HEK293 (cell line): ENCODE results near the gene UBE2D3.

Experiments used
- CTCF ChIA-PET: fragments of 350-600 bp; formaldehyde crosslinking; extraction: SDS; loops from one replicate; lab custom pipeline; 2021; ENCODE audit warnings: antibody characterized with exemption; lab: Yijun Ruan, JAX
- POLR2A ChIA-PET: fragments of 300-600 bp; formaldehyde crosslinking; extraction: SDS; loops from one replicate; lab custom pipeline; 2020; ENCODE audit warnings: antibody characterized with exemption, inconsistent platforms; lab: Yijun Ruan, JAX
- H3K27ac ChIP-seq: fragments of 200-500 bp; sonication (Bioruptor generic); 2 replicates; pipeline ENCODE4 v1.5.1; 2014; ENCODE audit warnings: low read depth, low read length, control low read depth, inconsistent platforms; ENCODE audit errors: extremely low read depth
- H3K36me3 ChIP-seq, 2 experiments: fragments of 200-500 bp in 1 of 2; sonication (Bioruptor generic) in 1 of 2; 1 replicate in 1 of 2; 2 replicates in 1 of 2; pipeline ENCODE4 v1.5.1; 2014 to 2017; ENCODE audit warnings: inconsistent platforms in 2 of 2, low read length in 2 of 2; ENCODE audit not compliant: control insufficient read depth in 2 of 2, insufficient read depth in 1 of 2
- H3K4me1 ChIP-seq: fragments of 200-500 bp; sonication (Bioruptor generic); 2 replicates; pipeline ENCODE4 v1.5.1; 2014; ENCODE audit warnings: mild to moderate bottlenecking, low read length, inconsistent platforms; ENCODE audit not compliant: control insufficient read depth, insufficient read depth
- H3K4me3 ChIP-seq: 2 replicates; pipeline ENCODE4 v1.5.1; 2011; ENCODE audit warnings: low read depth, mild to moderate bottlenecking, control low read depth, low read length, moderate library complexity
- H3K9me3 ChIP-seq: fragments of 200-500 bp; sonication (Bioruptor generic); 2 replicates; pipeline ENCODE4 v1.5.1; 2014; ENCODE audit warnings: low read depth, low read length, inconsistent platforms; ENCODE audit not compliant: control insufficient read depth, insufficient read depth
- BCL11A ChIP-seq: fragments of 450-650 bp; formaldehyde crosslinking; IDR thresholded peaks from 2 replicates; pipeline ENCODE4 v1.5.1; 2016; ENCODE audit warnings: low read depth, missing biosample characterization, missing genetic modification characterization
- EGR2 ChIP-seq: fragments of 450-650 bp; formaldehyde crosslinking; IDR thresholded peaks from 2 replicates; pipeline ENCODE4 v1.5.1; 2016; ENCODE audit warnings: low read depth, missing biosample characterization, missing genetic modification characterization
- HOXA7 ChIP-seq: sonication (generic); formaldehyde crosslinking; IDR thresholded peaks from 2 replicates; pipeline ENCODE4 v1.8.1; 2022; ENCODE audit warnings: missing genetic modification reagents, borderline replicate concordance
- MYNN ChIP-seq: fragments of 450-650 bp; formaldehyde crosslinking; IDR thresholded peaks from 2 replicates; pipeline ENCODE4 v1.5.1; 2016; ENCODE audit warnings: missing biosample characterization, missing genetic modification characterization, borderline replicate concordance
- ZFHX2 ChIP-seq: fragments of 450-650 bp; formaldehyde crosslinking; conservative IDR thresholded peaks from 2 replicates; pipeline ENCODE4 v1.5.1; 2016; ENCODE audit warnings: missing biosample characterization, missing genetic modification characterization
- ZNF112 ChIP-seq: fragments of 450-650 bp; formaldehyde crosslinking; IDR thresholded peaks from 2 replicates; pipeline ENCODE4 v1.5.0; 2017; ENCODE audit warnings: missing biosample characterization, missing genetic modification characterization
- ZNF140 ChIP-seq: fragments of 450-650 bp; formaldehyde crosslinking; IDR thresholded peaks from 2 replicates; pipeline ENCODE4 v1.5.1; 2016; ENCODE audit warnings: missing biosample characterization, missing genetic modification characterization
- ZNF223 ChIP-seq: fragments of 450-650 bp; formaldehyde crosslinking; IDR thresholded peaks from 2 replicates; pipeline ENCODE4 v1.5.1; 2016; ENCODE audit warnings: missing biosample characterization, missing genetic modification characterization
- ZNF341 ChIP-seq: fragments of 450-650 bp; formaldehyde crosslinking; IDR thresholded peaks from 2 replicates; pipeline ENCODE4; 2016; ENCODE audit warnings: low read depth, missing biosample characterization, missing genetic modification characterization
- ZNF768 ChIP-seq: fragments of 450-650 bp; formaldehyde crosslinking; IDR thresholded peaks from 2 replicates; pipeline ENCODE4 v1.5.1; 2018; ENCODE audit warnings: missing biosample characterization, mild to moderate bottlenecking, missing genetic modification characterization
- ZNF791 ChIP-seq: fragments of 450-650 bp; formaldehyde crosslinking; IDR thresholded peaks from 2 replicates; pipeline ENCODE4 v1.5.1; 2016; ENCODE audit warnings: missing biosample characterization, missing genetic modification characterization
- TF ChIP-seq, protein P1 (sequence below): fragments of 450-650 bp; formaldehyde crosslinking; conservative IDR thresholded peaks from 2 replicates; pipeline ENCODE4 v1.5.1; 2016; ENCODE audit warnings: low read depth, missing biosample characterization, missing genetic modification characterization
- TF ChIP-seq, protein P2 (sequence below): fragments of 450-650 bp; formaldehyde crosslinking; IDR thresholded peaks from 2 replicates; pipeline ENCODE4 v1.5.1; 2017; ENCODE audit warnings: missing biosample characterization, missing genetic modification characterization
- TF ChIP-seq, protein P3 (sequence below): sonication (generic); formaldehyde crosslinking; IDR thresholded peaks from 2 replicates; pipeline ENCODE4 v1.8.1; 2022; ENCODE audit warnings: mild to moderate bottlenecking, moderate library complexity, missing genetic modification reagents
- TF ChIP-seq, protein P4 (sequence below): fragments of 450-650 bp; formaldehyde crosslinking; IDR thresholded peaks from 2 replicates; pipeline ENCODE4 v1.5.1; 2016; ENCODE audit warnings: missing biosample characterization, missing genetic modification characterization
- TF ChIP-seq, protein P5 (sequence below): IDR thresholded peaks from 2 replicates; pipeline ENCODE4 v1.6.1; 2011; ENCODE audit warnings: mild to moderate bottlenecking, low read depth, low read length, borderline replicate concordance
- TF ChIP-seq, protein P6 (sequence below): fragments of 450-650 bp; formaldehyde crosslinking; IDR thresholded peaks from 2 replicates; pipeline ENCODE4 v1.5.1; 2016; ENCODE audit warnings: missing biosample characterization, missing genetic modification characterization, low read depth

The UBE2D3 gene

DNA sequence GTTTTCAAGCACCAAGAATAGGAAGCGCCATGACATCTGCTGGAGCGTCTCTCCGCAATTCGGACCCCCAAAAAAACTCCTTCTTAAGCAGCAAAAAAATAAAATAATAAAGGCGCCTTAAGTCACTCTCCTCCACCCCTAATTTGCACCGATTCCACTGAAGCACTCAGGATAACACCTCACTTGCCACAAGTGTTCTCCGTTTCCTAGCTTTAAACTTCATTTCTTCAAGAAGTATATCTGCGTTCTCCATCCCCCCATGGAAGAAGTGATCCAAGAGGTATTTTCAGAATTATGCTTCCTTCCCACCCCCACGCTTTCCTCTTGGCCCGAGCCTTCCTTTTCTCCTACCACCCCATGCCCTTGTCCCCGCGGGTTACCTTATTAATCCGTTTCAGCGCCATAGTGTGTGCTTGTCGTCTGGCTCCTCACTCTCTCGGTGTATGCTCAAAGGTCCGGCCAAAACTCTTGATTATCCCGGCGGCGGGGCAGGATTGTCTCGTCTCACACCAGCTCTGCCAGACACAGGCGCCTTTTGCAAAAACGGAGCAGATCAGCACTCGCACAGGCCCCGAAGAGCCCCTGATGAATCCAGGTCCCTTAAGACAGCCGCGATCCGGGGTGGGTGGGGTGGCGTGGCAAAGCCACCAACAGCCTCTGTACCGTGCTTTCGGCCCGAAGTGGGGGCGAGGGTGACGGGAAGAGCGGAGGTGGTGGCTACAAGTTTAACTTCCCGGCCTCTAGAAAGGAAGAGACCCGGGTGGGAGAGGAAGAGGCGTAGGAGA, 1.1 kb downstream of the UBE2D3 start:
- TF ChIP-seq EGR2 (peak; percentile 84), ZNF341 (tag by site-specific recombination) (peak; percentile 98), ZNF140 (no peak), ZNF223 (no peak), ZFHX2 (tag by site-specific recombination) (peak; percentile 67)
- TF ChIP-seq, protein P1, sequence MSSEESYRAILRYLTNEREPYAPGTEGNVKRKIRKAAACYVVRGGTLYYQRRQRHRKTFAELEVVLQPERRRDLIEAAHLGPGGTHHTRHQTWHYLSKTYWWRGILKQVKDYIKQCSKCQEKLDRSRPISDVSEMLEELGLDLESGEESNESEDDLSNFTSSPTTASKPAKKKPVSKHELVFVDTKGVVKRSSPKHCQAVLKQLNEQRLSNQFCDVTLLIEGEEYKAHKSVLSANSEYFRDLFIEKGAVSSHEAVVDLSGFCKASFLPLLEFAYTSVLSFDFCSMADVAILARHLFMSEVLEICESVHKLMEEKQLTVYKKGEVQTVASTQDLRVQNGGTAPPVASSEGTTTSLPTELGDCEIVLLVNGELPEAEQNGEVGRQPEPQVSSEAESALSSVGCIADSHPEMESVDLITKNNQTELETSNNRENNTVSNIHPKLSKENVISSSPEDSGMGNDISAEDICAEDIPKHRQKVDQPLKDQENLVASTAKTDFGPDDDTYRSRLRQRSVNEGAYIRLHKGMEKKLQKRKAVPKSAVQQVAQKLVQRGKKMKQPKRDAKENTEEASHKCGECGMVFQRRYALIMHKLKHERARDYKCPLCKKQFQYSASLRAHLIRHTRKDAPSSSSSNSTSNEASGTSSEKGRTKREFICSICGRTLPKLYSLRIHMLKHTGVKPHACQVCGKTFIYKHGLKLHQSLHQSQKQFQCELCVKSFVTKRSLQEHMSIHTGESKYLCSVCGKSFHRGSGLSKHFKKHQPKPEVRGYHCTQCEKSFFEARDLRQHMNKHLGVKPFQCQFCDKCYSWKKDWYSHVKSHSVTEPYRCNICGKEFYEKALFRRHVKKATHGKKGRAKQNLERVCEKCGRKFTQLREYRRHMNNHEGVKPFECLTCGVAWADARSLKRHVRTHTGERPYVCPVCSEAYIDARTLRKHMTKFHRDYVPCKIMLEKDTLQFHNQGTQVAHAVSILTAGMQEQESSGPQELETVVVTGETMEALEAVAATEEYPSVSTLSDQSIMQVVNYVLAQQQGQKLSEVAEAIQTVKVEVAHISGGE (tag by site-specific recombination) = peak; percentile 82; the same call in 1 of the 2 replicates
- TF ChIP-seq, all 188 proteins: peak for 4
- peaks cover 0 to 42% of the 10 kb centered on the region in 2 experiments; a peak in 1 of 3 replicates for H3K36me3 ChIP-seq
- no peaks in the 10 kb centered on the region for H3K9me3 ChIP-seq
- peak overlapping the region; percentile 97 for H3K27ac ChIP-seq
- H3K4me3 ChIP-seq = peak overlapping the region; percentile 94
- CTCF ChIA-PET = interaction anchor here (0.7 kb wide), 1 partner anchor 202 kb away, joined by 3 read pairs; no protein-coding TSS in a partner anchor
- no peaks in the 10 kb centered on the region; the same call in 1 of the 2 replicates for H3K4me1 ChIP-seq
- POLR2A ChIA-PET = interaction anchor here (1.1 to 2.2 kb wide), 5 partner anchors 10 to 206 kb away, joined by 3 to 61 read pairs (median 7); partner anchors contain the start of gene CISD2

DNA sequence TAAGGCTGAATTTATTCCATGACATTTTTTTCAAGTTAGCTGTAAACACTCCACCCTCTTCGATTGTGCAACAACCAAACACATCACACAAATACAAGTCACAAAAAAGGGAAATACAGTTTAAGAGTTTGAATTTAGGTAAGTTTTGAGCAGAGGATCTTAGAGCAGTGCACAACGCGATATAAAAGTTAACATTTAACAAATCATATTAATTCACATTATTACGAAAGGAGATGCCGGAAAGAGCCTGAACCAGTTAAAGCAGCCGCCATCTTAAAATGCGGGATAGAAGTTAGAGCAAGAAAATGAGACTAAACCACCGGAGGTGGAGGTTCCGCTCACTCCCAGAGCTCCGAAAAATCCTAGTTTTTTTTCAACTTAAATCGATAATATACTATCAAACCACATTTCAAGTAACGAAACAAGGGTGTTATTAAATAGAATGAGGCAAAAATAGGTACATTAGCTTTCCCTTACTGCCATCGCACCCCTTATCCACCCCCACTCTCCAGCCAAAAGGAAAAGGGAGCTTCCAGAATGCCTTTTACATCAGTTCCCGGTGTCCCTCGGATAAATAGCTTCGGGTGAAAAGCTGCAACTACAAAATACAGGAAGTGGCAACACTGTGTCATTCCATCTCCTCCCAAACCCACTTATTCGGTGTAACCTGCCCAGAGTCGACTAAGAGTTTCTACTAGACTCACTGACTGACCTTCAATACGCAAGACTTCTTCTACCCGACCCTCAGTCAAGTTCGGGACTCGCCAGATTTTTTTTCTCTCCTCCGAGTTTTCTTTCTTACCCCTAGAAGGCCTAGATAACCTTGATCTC, 1.9 kb downstream of the UBE2D3 start:
- Histone ChIP-seq H3K4me3 (peak overlapping the region; percentile 94), H3K9me3 (no peaks in the 10 kb centered on the region), H3K4me1 (peaks cover 5% of the 10 kb centered on the region), H3K36me3 (peaks cover 0 to 42% of the 10 kb centered on the region in 2 experiments; a peak in 1 of 3 replicates), H3K27ac (peak overlapping the region; percentile 97)
- ChIA-PET POLR2A (interaction anchor here (1.1 to 1.3 kb wide), 2 partner anchors 10 to 44 kb away, joined by 3 to 5 read pairs; partner anchors contain the start of gene CISD2), CTCF (no interaction called here)
- TF ChIP-seq ZNF768 (tag by site-specific recombination) (no peak), ZFHX2 (tag by site-specific recombination) (no peak), MYNN (no peak), BCL11A (no peak), ZNF791 (tag by site-specific recombination) (no peak), ZNF112 (tag by site-specific recombination) (no peak), HOXA7 (CRISPR knock-in tag) (no peak)
- TF ChIP-seq, protein P2, sequence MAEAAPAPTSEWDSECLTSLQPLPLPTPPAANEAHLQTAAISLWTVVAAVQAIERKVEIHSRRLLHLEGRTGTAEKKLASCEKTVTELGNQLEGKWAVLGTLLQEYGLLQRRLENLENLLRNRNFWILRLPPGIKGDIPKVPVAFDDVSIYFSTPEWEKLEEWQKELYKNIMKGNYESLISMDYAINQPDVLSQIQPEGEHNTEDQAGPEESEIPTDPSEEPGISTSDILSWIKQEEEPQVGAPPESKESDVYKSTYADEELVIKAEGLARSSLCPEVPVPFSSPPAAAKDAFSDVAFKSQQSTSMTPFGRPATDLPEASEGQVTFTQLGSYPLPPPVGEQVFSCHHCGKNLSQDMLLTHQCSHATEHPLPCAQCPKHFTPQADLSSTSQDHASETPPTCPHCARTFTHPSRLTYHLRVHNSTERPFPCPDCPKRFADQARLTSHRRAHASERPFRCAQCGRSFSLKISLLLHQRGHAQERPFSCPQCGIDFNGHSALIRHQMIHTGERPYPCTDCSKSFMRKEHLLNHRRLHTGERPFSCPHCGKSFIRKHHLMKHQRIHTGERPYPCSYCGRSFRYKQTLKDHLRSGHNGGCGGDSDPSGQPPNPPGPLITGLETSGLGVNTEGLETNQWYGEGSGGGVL = no peak
- TF ChIP-seq, protein P3, sequence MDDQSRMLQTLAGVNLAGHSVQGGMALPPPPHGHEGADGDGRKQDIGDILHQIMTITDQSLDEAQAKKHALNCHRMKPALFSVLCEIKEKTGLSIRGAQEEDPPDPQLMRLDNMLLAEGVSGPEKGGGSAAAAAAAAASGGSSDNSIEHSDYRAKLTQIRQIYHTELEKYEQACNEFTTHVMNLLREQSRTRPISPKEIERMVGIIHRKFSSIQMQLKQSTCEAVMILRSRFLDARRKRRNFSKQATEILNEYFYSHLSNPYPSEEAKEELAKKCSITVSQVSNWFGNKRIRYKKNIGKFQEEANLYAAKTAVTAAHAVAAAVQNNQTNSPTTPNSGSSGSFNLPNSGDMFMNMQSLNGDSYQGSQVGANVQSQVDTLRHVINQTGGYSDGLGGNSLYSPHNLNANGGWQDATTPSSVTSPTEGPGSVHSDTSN (CRISPR knock-in tag) = no peak
- TF ChIP-seq, protein P4, sequence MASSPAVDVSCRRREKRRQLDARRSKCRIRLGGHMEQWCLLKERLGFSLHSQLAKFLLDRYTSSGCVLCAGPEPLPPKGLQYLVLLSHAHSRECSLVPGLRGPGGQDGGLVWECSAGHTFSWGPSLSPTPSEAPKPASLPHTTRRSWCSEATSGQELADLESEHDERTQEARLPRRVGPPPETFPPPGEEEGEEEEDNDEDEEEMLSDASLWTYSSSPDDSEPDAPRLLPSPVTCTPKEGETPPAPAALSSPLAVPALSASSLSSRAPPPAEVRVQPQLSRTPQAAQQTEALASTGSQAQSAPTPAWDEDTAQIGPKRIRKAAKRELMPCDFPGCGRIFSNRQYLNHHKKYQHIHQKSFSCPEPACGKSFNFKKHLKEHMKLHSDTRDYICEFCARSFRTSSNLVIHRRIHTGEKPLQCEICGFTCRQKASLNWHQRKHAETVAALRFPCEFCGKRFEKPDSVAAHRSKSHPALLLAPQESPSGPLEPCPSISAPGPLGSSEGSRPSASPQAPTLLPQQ (tag by site-specific recombination) = no peak
- TF ChIP-seq, protein P5, sequence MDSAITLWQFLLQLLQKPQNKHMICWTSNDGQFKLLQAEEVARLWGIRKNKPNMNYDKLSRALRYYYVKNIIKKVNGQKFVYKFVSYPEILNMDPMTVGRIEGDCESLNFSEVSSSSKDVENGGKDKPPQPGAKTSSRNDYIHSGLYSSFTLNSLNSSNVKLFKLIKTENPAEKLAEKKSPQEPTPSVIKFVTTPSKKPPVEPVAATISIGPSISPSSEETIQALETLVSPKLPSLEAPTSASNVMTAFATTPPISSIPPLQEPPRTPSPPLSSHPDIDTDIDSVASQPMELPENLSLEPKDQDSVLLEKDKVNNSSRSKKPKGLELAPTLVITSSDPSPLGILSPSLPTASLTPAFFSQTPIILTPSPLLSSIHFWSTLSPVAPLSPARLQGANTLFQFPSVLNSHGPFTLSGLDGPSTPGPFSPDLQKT = no peak
- TF ChIP-seq, protein P6, sequence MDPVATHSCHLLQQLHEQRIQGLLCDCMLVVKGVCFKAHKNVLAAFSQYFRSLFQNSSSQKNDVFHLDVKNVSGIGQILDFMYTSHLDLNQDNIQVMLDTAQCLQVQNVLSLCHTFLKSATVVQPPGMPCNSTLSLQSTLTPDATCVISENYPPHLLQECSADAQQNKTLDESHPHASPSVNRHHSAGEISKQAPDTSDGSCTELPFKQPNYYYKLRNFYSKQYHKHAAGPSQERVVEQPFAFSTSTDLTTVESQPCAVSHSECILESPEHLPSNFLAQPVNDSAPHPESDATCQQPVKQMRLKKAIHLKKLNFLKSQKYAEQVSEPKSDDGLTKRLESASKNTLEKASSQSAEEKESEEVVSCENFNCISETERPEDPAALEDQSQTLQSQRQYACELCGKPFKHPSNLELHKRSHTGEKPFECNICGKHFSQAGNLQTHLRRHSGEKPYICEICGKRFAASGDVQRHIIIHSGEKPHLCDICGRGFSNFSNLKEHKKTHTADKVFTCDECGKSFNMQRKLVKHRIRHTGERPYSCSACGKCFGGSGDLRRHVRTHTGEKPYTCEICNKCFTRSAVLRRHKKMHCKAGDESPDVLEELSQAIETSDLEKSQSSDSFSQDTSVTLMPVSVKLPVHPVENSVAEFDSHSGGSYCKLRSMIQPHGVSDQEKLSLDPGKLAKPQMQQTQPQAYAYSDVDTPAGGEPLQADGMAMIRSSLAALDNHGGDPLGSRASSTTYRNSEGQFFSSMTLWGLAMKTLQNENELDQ (tag by site-specific recombination) = no peak
